Measurements from ENCODE around the gene SLC16A10.

The SLC16A10 gene

GRCh38 chr6:111259089-111259831 lies 172.0 kb downstream of the SLC16A10 start:
- DNase-seq (ENCODE audit: low spot score), result peak; percentile 99

GRCh38 chr6:111260570-111261298 lies 173.4 kb downstream of the SLC16A10 start:
- no peak for DNase-seq (ENCODE audit: low spot score)

GRCh38 chr6:111263837-111264236 lies 176.5 kb downstream of the SLC16A10 start:
- DNase-seq (ENCODE audit: low spot score), result no peak

- no peak for DNase-seq (ENCODE audit: low spot score)
Measured at GRCh38 chr6:111265842-111266241, 178.5 kb downstream of the SLC16A10 start.

GRCh38 chr6:111266276-111266675 lies 179.0 kb downstream of the SLC16A10 start:
- no peak for DNase-seq (ENCODE audit: low spot score)

GRCh38 chr6:111267764-111268333 lies 180.5 kb downstream of the SLC16A10 start:
- no peak for DNase-seq (ENCODE audit: low spot score)

- DNase-seq (ENCODE audit: low spot score), result no peak
Measured at GRCh38 chr6:111269401-111269970, 182.2 kb downstream of the SLC16A10 start.

- no peak for DNase-seq (ENCODE audit: low spot score)
Measured at GRCh38 chr6:111270121-111270520, 182.8 kb downstream of the SLC16A10 start.

GRCh38 chr6:111274593-111275217 lies 187.4 kb downstream of the SLC16A10 start:
- no peak for DNase-seq (ENCODE audit: low spot score)

- no peak for DNase-seq (ENCODE audit: low spot score)
Measured at GRCh38 chr6:111276335-111276734, 189.0 kb downstream of the SLC16A10 start.

GRCh38 chr6:111276736-111277135 lies 189.4 kb downstream of the SLC16A10 start:
- no peak for DNase-seq (ENCODE audit: low spot score)

- no peak for DNase-seq (ENCODE audit: low spot score)
Measured at GRCh38 chr6:111277819-111278218, 190.5 kb downstream of the SLC16A10 start.

- DNase-seq (ENCODE audit: low spot score), result no peak
Measured at GRCh38 chr6:111278731-111279130, 191.4 kb downstream of the SLC16A10 start.

GRCh38 chr6:111280445-111280955 lies 193.2 kb downstream of the SLC16A10 start:
- DNase-seq (ENCODE audit: low spot score), result no peak

Measured in LoVo (cell line).